OCI-LY3 (cell line): ENCODE results near the gene SH2D4B.

ENCODE experiments used
- H2AFZ ChIP-seq: fragments of 200-600, 300-600 bp; shearing (Covaris generic); 2 replicates; pipeline ENCODE4 v1.6.0; 2014; ENCODE audit warnings: antibody characterized with exemption, low read depth, low read length
- H3K27ac ChIP-seq: fragments of 200-600, 300-600 bp; sonication (generic); 2 replicates; pipeline ENCODE4 v1.5.1; 2014; ENCODE audit warnings: mild to moderate bottlenecking, low read length, moderate library complexity, mixed read lengths
- H3K27me3 ChIP-seq: fragments of 200-600, 300-600 bp; sonication (generic); 2 replicates; pipeline ENCODE4 v1.6.1; 2014; ENCODE audit warnings: low read depth, low read length, mixed read lengths
- H3K36me3 ChIP-seq: fragments of 200-600, 300-600 bp; sonication (generic); replicated peaks from 2 replicates; pipeline ENCODE3; 2014; ENCODE audit warnings: low read depth, low read length, mixed read lengths
- H3K4me1 ChIP-seq: fragments of 300-600, 200-600 bp; sonication (generic); 2 replicates; pipeline ENCODE4 v1.6.1; 2014; ENCODE audit warnings: low read length, mixed read lengths
- H3K4me2 ChIP-seq: fragments of 200-600, 300-600 bp; sonication (generic); 2 replicates; pipeline ENCODE4 v1.6.1; 2014; ENCODE audit warnings: low read length, mixed read lengths
- H3K4me3 ChIP-seq: fragments of 300-600, 200-600 bp; sonication (generic); 2 replicates; pipeline ENCODE4 v1.5.1; 2014; ENCODE audit warnings: antibody characterized with exemption, mild to moderate bottlenecking, low read length, moderate library complexity
- H3K79me2 ChIP-seq: fragments of 300-600, 200-600 bp; shearing (Covaris generic); 2 replicates; pipeline ENCODE4 v1.6.1; 2014; ENCODE audit warnings: mild to moderate bottlenecking, low read length, mixed read lengths
- H3K9ac ChIP-seq: fragments of 300-600, 200-600 bp; shearing (Covaris generic); 2 replicates; pipeline ENCODE4 v1.6.0; 2014; ENCODE audit warnings: mild to moderate bottlenecking, low read length, moderate library complexity
- H3K9me3 ChIP-seq: fragments of 200-600, 300-600 bp; shearing (Covaris generic); 2 replicates; pipeline ENCODE4 v1.6.1; 2014; ENCODE audit warnings: low read length, mixed read lengths; ENCODE audit not compliant: insufficient read depth
- H4K20me1 ChIP-seq: fragments of 200-600, 300-600 bp; sonication (generic); 2 replicates; pipeline ENCODE4 v1.6.1; 2016; ENCODE audit warnings: low read length, mixed read lengths; ENCODE audit not compliant: insufficient read depth
- CTCF ChIP-seq: fragments of 200-600, 300-600 bp; sonication (generic); IDR thresholded peaks from 2 replicates; pipeline ENCODE4 v1.5.1; 2014; ENCODE audit warnings: antibody characterized with exemption, low read length, low read depth
- EZH2phosphoT487 ChIP-seq: fragments of 200-600 bp; shearing (Covaris generic); IDR thresholded peaks from 2 replicates; pipeline ENCODE4 v1.6.1; 2018; ENCODE audit warnings: antibody characterized with exemption, mixed run types, low read depth

Gene SH2D4B

GRCh38 chr10:80662429-80663261 lies 124.9 kb downstream of the SH2D4B start:
- H3K9ac ChIP-seq: no peak overlapping the region; the same call in 1 of the 2 replicates
- no peak overlapping the region for H3K27ac ChIP-seq
- peak overlapping the region; percentile 79 for H2AFZ ChIP-seq
- no peaks in the 10 kb centered on the region for H4K20me1 ChIP-seq
- peak overlapping the region; percentile 80 for H3K4me2 ChIP-seq
- H3K4me3 ChIP-seq: peak overlapping the region; percentile 68
- no peaks in the 10 kb centered on the region for H3K79me2 ChIP-seq
- no peaks in the 10 kb centered on the region for H3K27me3 ChIP-seq
- peaks cover 7% of the 10 kb centered on the region; the same call in 1 of the 2 replicates for H3K4me1 ChIP-seq
- TF ChIP-seq CTCF (peak; percentile 63), EZH2phosphoT487 (no peak)
- no peaks in the 10 kb centered on the region for H3K36me3 ChIP-seq
- no peaks in the 10 kb centered on the region for H3K9me3 ChIP-seq

GRCh38 chr10:80664071-80664680 lies 126.5 kb downstream of the SH2D4B start:
- Histone ChIP-seq H3K9ac (no peak overlapping the region), H3K4me2 (peak overlapping the region; percentile 43; the same call in 1 of the 2 replicates), H3K27ac (no peak overlapping the region), H2AFZ (no peak overlapping the region), H4K20me1 (no peaks in the 10 kb centered on the region), H3K79me2 (no peaks in the 10 kb centered on the region), H3K36me3 (no peaks in the 10 kb centered on the region), H3K27me3 (no peaks in the 10 kb centered on the region), H3K4me1 (peaks cover 7% of the 10 kb centered on the region; the same call in 1 of the 2 replicates), H3K4me3 (no peak overlapping the region), H3K9me3 (no peaks in the 10 kb centered on the region)
- TF ChIP-seq EZH2phosphoT487 (no peak), CTCF (peak; percentile 76)

- TF ChIP-seq CTCF (no peak), EZH2phosphoT487 (no peak)
- H3K27ac ChIP-seq: no peak overlapping the region
- H4K20me1 ChIP-seq: no peaks in the 10 kb centered on the region
- no peak overlapping the region for H2AFZ ChIP-seq
- no peak overlapping the region for H3K4me3 ChIP-seq
- no peaks in the 10 kb centered on the region for H3K36me3 ChIP-seq
- H3K27me3 ChIP-seq: no peaks in the 10 kb centered on the region
- no peaks in the 10 kb centered on the region for H3K9me3 ChIP-seq
- no peak overlapping the region for H3K9ac ChIP-seq
- H3K79me2 ChIP-seq: no peaks in the 10 kb centered on the region
- no peak overlapping the region for H3K4me2 ChIP-seq
- H3K4me1 ChIP-seq: no peaks in the 10 kb centered on the region
These were observed 131.8 kb downstream of the SH2D4B start for GRCh38 chr10:80669485-80669884.

- no peak overlapping the region for H3K9ac ChIP-seq
- H4K20me1 ChIP-seq: no peaks in the 10 kb centered on the region
- H3K27ac ChIP-seq: no peak overlapping the region
- H3K4me3 ChIP-seq: no peak overlapping the region
- H3K79me2 ChIP-seq: no peaks in the 10 kb centered on the region
- H3K9me3 ChIP-seq: no peaks in the 10 kb centered on the region
- no peak overlapping the region for H2AFZ ChIP-seq
- no peaks in the 10 kb centered on the region for H3K27me3 ChIP-seq
- no peaks in the 10 kb centered on the region for H3K36me3 ChIP-seq
- no peaks in the 10 kb centered on the region for H3K4me1 ChIP-seq
- TF ChIP-seq CTCF: no peak
- TF ChIP-seq EZH2phosphoT487: no peak
- H3K4me2 ChIP-seq: no peak overlapping the region
These were observed 133.1 kb downstream of the SH2D4B start for GRCh38 chr10:80670774-80671173.
